GM18507 (cell line): ENCODE data around the gene LGALS3BP.
"Not testable (repeated sequence)": the region's sequence is repeated elsewhere in the genome, so short reads cannot be mapped to it uniquely, and the experiment has no call there.

Experiments used
- DNase-seq: peaks from one replicate; pipeline ENCODE4 v3.0.0; 2011; ENCODE audit warnings: low read depth; ENCODE audit not compliant: insufficient read length; ENCODE audit errors: extremely low spot score
- FAIRE-seq: peaks from 2 replicates; lab custom pipeline; 2011; peaks lifted over from hg19 to GRCh38; lab: Jason Lieb, UNC

LGALS3BP gene

GRCh38 chr17:78970834-78971755 lies 8.6 kb downstream of the LGALS3BP start:
- FAIRE-seq (no peak), DNase-seq (peak; percentile 63)

GRCh38 chr17:78969865-78970264 lies 9.9 kb downstream of the LGALS3BP start:
- FAIRE-seq (no peak), DNase-seq (no peak)

GRCh38 chr17:78967782-78968362 lies 11.9 kb downstream of the LGALS3BP start:
- no peak for FAIRE-seq

GRCh38 chr17:78966910-78967600 lies 12.7 kb downstream of the LGALS3BP start:
- DNase-seq, result no peak
- no peak for FAIRE-seq

More at GRCh38 chr17:78967782-78968362, 11.9 kb downstream of the LGALS3BP start:
- no peak for DNase-seq

- DNase-seq (no peak), FAIRE-seq (no peak)
Measured at GRCh38 chr17:78966123-78966813, 13.5 kb downstream of the LGALS3BP start.

- FAIRE-seq (no peak), DNase-seq (no peak)
Measured at GRCh38 chr17:78965491-78965924, 14.2 kb downstream of the LGALS3BP start.

GRCh38 chr17:78963378-78963777 lies 16.3 kb downstream of the LGALS3BP start:
- FAIRE-seq (no peak), DNase-seq (no peak)

GRCh38 chr17:78962984-78963348 lies 16.8 kb downstream of the LGALS3BP start:
- FAIRE-seq, DNase-seq: not testable (repeated sequence)

- no peak for FAIRE-seq
- DNase-seq, result no peak
Measured at GRCh38 chr17:78962345-78962983, 17.3 kb downstream of the LGALS3BP start.

GRCh38 chr17:78961571-78961970 lies 18.2 kb downstream of the LGALS3BP start:
- DNase-seq (no peak), FAIRE-seq (no peak)

- FAIRE-seq, result no peak
- DNase-seq, result no peak
Measured at GRCh38 chr17:78960928-78961327, 18.8 kb downstream of the LGALS3BP start.

- FAIRE-seq (no peak), DNase-seq (no peak)
Measured at GRCh38 chr17:78959803-78960202, 19.9 kb downstream of the LGALS3BP start.

- FAIRE-seq, result no peak
- no peak for DNase-seq
Measured at GRCh38 chr17:78958641-78959127, 21.0 kb downstream of the LGALS3BP start.

- DNase-seq (no peak), FAIRE-seq (no peak)
Measured at GRCh38 chr17:78957128-78957527, 22.6 kb downstream of the LGALS3BP start.

- no peak for DNase-seq
Measured at GRCh38 chr17:78956254-78956653, 23.5 kb downstream of the LGALS3BP start.

GRCh38 chr17:78954684-78955083 lies 25.0 kb downstream of the LGALS3BP start:
- DNase-seq, result no peak
- no peak for FAIRE-seq

More at GRCh38 chr17:78956254-78956653, 23.5 kb downstream of the LGALS3BP start:
- no peak for FAIRE-seq

GRCh38 chr17:78953356-78954350 lies 26.1 kb downstream of the LGALS3BP start:
- DNase-seq, result no peak
- FAIRE-seq, result no peak

- DNase-seq (no peak), FAIRE-seq (no peak)
Measured at GRCh38 chr17:78952706-78953105, 27.0 kb downstream of the LGALS3BP start.
